Glutamatergic neuron (in vitro differentiated cells): ENCODE data around the gene ADAM8. TPM values are rescaled to one million over a fixed set of nuclear protein-coding genes. Genes with fewer than 3 reads are reported as not detected.

Source experiments
- DNase-seq: peaks from one replicate; pipeline ENCODE4 v3.0.0; 2022
- H3K27ac Mint-ChIP-seq: one replicate; pipeline ENCODE4 v1.8.0; 2020; ENCODE audit warnings: mild to moderate bottlenecking, mixed read lengths, inconsistent platforms; ENCODE audit not compliant: unreplicated experiment
- H3K27me3 Mint-ChIP-seq: one replicate; pipeline ENCODE4 v1.8.0; 2020; ENCODE audit warnings: mild to moderate bottlenecking, moderate library complexity, mixed read lengths, inconsistent platforms; ENCODE audit not compliant: unreplicated experiment
- H3K36me3 Mint-ChIP-seq: one replicate; pipeline ENCODE4 v1.8.0; 2020; ENCODE audit warnings: mild to moderate bottlenecking, mixed read lengths, inconsistent platforms; ENCODE audit not compliant: unreplicated experiment
- H3K4me1 Mint-ChIP-seq: one replicate; pipeline ENCODE4 v1.8.0; 2020; ENCODE audit warnings: mild to moderate bottlenecking, low read depth, mixed read lengths, inconsistent platforms; ENCODE audit not compliant: unreplicated experiment
- H3K4me3 Mint-ChIP-seq: one replicate; pipeline ENCODE4 v1.8.0; 2020; ENCODE audit warnings: mild to moderate bottlenecking, mixed read lengths, inconsistent platforms; ENCODE audit not compliant: unreplicated experiment
- H3K9me3 Mint-ChIP-seq: one replicate; pipeline ENCODE4 v1.8.0; 2020; ENCODE audit warnings: mild to moderate bottlenecking, moderate library complexity, mixed read lengths, inconsistent platforms; ENCODE audit not compliant: unreplicated experiment
- total RNA-seq: library from RNA; stranded (reverse); fragmentation: NEBNext Ultra II Directional; extraction: Animal tissue kit (Norgen Biotek cat#: 25700); gene quantifications from one replicate; pipeline ENCODE4 v1.2.1, GENCODE V29; 2021; ENCODE audit not compliant: unreplicated experiment
- TF ChIP-seq, protein P1 (sequence below): fragments of 200-600 bp; sonication (generic); IDR thresholded peaks from one replicate; pipeline ENCODE4 v1.5.0; 2021; ENCODE audit not compliant: partially characterized antibody, unreplicated experiment

Gene ADAM8
- total RNA-seq, 1 donor from 2014 or later, result 5.4 TPM

DNA sequence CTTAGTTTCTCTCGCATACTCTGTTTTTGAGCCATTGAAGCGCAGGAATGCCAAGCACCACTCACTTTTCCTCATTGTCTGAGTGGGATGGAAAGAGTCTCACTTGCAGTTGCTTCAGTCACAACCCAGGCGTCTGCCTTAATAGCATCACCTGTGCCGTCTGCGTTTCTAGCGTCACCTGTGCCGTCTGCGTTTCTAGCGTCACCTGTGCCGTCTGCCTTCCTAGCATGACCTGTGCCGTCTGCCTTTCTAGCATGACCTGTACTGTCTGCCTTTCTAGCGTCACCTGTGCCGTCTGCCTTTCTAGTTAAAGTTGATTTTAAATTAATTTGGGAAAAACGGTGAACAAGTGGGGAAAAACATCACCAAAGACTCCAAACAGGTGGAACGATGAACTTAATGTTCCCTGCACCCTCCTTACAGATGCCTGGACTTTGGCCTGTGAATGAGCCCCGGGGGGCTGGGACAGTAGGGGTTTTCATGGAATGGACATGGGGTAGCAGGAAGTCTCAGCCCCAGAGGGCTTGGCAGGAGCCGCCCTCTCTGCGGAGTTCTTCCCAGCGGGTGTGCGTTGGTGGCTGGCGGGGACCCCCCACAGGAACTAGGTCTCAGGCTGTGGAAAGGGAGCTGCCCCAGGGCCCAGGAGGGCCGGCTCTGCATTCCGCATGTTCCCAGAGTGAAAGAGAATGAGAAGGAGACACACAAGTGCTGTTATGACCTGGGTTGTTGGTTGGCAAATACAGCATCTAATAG lies 35.5 kb upstream of the ADAM8 start:
- H3K27ac Mint-ChIP-seq, result peak overlapping the region; percentile 12
- peak overlapping the region; percentile 57 for H3K4me3 Mint-ChIP-seq
- no peaks in the 10 kb centered on the region for H3K36me3 Mint-ChIP-seq
- no peak for DNase-seq
- TF ChIP-seq, protein P1, sequence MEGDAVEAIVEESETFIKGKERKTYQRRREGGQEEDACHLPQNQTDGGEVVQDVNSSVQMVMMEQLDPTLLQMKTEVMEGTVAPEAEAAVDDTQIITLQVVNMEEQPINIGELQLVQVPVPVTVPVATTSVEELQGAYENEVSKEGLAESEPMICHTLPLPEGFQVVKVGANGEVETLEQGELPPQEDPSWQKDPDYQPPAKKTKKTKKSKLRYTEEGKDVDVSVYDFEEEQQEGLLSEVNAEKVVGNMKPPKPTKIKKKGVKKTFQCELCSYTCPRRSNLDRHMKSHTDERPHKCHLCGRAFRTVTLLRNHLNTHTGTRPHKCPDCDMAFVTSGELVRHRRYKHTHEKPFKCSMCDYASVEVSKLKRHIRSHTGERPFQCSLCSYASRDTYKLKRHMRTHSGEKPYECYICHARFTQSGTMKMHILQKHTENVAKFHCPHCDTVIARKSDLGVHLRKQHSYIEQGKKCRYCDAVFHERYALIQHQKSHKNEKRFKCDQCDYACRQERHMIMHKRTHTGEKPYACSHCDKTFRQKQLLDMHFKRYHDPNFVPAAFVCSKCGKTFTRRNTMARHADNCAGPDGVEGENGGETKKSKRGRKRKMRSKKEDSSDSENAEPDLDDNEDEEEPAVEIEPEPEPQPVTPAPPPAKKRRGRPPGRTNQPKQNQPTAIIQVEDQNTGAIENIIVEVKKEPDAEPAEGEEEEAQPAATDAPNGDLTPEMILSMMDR, result no peak
- peaks cover 20% of the 10 kb centered on the region for H3K4me1 Mint-ChIP-seq
- peaks cover 12% of the 10 kb centered on the region for H3K27me3 Mint-ChIP-seq
- H3K9me3 Mint-ChIP-seq, result peaks cover 19% of the 10 kb centered on the region

DNA sequence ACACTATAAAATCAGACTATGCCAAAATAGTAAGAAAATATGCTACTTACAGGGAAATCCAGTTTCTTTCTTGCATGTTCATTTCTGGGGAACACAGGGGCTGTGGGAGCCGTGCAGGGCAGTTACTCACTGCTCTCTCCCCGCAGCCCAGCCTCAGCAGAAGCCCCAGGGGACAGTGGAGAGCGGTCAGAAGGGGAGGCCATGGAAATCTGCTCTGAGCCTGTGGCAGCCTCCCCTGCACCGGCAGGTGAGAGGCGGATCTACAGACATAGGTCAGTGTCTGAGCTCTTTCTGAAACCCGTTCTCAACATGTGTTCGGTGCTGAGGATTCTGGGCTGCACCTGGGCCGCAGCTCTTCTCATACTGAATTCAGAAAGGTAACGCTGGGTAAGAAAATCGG lies 34.9 kb upstream of the ADAM8 start:
- peak overlapping the region; percentile 30 for H3K4me3 Mint-ChIP-seq
- peaks cover 20% of the 10 kb centered on the region for H3K4me1 Mint-ChIP-seq
- H3K27me3 Mint-ChIP-seq, result peaks cover 12% of the 10 kb centered on the region
- TF ChIP-seq, protein P1, result no peak
- H3K9me3 Mint-ChIP-seq, result peaks cover 18% of the 10 kb centered on the region
- peak; percentile 65 for DNase-seq
- no peak overlapping the region for H3K27ac Mint-ChIP-seq
- H3K36me3 Mint-ChIP-seq, result no peaks in the 10 kb centered on the region

DNA sequence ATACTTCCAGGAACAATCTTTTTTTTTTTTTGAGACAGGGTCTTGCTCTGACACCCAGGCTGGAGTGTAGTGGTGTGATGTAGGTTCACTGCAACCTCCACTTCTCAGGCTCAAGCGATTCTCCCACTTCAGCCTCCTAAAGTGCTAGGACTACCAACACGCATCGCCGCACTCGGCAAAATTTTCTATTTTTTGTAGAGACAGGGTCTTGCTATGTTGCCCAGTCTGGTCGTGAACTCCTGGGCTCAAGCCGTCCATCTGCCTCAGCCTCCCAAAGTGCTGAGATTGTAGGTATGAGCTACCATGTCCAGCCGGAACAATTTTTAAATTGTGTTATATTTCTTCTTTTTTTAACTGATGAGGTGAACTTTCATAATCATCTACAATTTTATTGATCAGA lies 34.1 kb upstream of the ADAM8 start:
- Mint-ChIP-seq H3K4me3 (no peak overlapping the region), H3K9me3 (peaks cover 13% of the 10 kb centered on the region), H3K4me1 (peaks cover 20% of the 10 kb centered on the region), H3K27me3 (peaks cover 12% of the 10 kb centered on the region), H3K27ac (no peak overlapping the region), H3K36me3 (no peaks in the 10 kb centered on the region)
- TF ChIP-seq, protein P1, result no peak
- DNase-seq, result no peak

DNA sequence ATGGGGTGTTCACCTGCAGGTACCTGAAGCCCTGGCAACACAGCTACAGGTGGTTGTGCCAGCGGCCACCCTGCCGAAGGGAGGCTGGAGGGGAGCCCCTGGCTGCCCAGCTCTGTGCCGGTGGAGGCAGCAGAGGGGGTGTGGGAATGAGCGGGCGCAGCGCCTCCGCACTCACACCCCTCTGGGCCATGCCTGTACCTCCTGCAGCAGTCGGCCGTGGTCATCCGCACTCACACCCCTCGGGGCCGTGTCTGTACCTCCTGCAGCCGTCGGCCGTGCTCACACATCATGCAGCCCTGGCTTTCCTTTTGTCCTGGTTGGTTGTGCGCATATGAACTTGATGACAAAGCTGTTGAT lies 33.7 kb upstream of the ADAM8 start:
- TF ChIP-seq, protein P1, result no peak
- DNase-seq, result no peak
- Mint-ChIP-seq H3K9me3 (peaks cover 13% of the 10 kb centered on the region), H3K27me3 (peaks cover 12% of the 10 kb centered on the region), H3K36me3 (no peaks in the 10 kb centered on the region), H3K4me3 (no peak overlapping the region), H3K4me1 (peaks cover 20% of the 10 kb centered on the region), H3K27ac (no peak overlapping the region)

DNA sequence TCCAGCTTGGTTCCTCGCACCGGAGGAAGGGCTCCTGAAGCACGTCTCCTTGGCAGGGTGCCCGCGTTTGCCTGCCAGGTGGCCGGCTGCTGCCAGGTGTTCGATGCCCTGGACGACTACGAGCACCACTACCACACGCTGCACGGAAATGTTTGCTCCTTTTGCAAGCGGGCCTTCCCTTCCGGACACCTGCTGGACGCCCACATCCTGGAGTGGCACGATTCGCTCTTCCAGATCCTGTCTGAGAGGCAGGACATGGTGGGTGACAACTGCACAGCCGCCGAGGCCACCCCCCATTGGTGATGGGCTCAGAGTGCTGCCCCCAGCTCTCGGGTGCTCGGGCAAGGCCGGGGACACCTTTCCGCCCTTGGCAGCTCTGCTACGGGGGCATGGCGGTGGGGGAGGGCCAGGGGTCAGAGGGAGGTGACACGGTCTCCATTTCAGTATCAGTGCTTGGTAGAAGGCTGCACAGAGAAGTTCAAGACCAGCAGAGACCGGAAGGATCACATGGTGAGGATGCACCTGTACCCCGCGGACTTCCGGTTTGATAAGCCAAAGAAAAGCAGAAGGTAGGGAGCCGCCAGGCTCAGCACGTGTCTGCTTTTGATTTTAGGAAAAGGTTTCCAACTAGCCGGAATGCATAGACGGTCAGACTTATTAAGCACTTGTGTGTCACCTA lies 33.2 kb upstream of the ADAM8 start:
- TF ChIP-seq, protein P1, result no peak
- Mint-ChIP-seq H3K27ac (peak overlapping the region; percentile 43), H3K27me3 (peaks cover 13% of the 10 kb centered on the region)

More for the DNA sequence above, 33.2 kb upstream of the ADAM8 start:
- H3K36me3 Mint-ChIP-seq, result no peaks in the 10 kb centered on the region
- peaks cover 13% of the 10 kb centered on the region for H3K9me3 Mint-ChIP-seq
- peaks cover 20% of the 10 kb centered on the region for H3K4me1 Mint-ChIP-seq
- no peak for DNase-seq
- peak overlapping the region; percentile 73 for H3K4me3 Mint-ChIP-seq
